Cerebellar cortex (tissue), 1 donor: Measurements from ENCODE around the gene POLD1.
A peak's percentile ranks its signal among the peaks of the same experiment; 100 is the strongest.
"Not testable (repeated sequence)": the region's sequence is repeated elsewhere in the genome, so short reads cannot be mapped to it uniquely, and the experiment has no call there.

Experiments used
- DNase-seq: peaks from one replicate; pipeline ENCODE4 v3.0.0-alpha.2; 2015; ENCODE audit warnings: low spot score

The POLD1 gene

DNA sequence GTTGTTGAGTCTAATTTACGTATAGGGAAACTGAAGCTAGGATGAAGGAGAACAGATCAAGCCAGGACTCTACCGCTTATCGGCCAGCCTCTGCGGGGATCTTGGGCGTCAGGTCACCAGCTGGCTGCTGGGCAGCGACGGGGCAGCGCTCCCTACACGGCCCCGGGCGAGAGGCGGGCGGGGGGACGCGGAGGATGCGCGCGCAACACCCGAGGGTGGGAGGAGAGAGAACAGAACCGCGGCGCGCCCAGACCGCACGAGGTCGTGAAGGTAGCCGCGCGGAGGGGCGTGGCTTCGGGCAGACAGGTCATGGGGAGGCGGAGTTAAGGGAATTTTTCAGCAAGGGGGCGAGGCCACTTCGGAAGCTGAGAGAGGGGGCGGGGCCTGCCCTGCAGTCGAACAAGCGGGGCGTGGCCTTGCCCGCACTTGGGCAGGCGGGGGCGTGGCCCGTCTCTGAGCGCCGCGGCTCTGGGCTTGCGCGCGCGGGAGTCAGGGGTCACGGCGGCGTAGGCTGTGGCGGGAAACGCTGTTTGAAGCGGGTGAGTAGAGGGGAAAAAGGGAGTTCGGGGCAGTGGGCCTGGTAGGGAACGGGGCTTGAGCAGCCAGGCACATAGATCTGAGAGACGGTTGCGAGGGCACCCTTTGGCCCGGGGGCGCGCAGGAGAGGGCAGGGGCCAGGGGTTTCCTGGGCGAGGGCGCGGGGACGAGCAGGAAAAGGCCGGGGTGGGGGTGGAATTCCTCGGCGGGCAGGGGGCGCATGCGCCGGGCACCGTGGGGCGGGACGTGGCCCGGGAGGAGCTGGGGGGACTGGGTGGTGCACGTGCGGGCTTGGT is at the start of gene POLD1:
Gene POLD1 (plus strand): TSS at position 496 of the 833 bp plus-strand sequence. CDS start 14,505 bp downstream, outside the sequence.
- DNase-seq, result peak; percentile 95

DNA sequence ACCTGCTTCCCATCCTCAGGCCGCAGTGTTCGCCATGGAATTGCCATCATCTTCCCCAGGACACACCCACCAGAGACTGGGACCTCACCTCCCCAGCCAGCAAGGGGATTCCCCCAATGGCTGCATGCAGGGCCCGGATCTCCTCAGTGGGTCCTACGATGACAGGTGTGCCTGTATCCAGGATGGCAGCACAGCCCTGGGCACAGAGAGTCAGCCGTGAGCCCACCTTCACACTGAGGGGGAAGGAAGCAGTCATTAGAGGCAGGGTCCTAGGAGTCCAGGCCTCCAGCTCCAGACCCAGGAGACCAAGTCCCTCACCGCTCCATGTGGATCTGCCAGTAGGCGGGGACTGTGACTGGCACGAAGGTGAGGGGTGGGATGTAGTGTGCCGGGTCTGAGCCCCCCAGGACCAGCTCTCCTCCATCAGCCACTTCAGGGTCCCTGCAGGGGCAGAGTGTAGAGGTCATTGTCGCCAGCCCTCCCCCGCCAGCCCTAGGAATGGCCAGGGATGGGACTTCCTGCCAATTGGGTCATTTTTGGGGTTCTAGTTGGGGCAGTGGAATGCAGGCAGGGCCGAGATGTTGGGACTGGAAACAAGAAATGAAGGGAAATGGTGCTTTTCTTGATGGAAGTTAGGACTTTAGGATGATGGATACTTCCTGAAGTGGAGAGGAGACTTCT is 49.3 kb upstream of the POLD1 start:
- DNase-seq, result no peak

DNA sequence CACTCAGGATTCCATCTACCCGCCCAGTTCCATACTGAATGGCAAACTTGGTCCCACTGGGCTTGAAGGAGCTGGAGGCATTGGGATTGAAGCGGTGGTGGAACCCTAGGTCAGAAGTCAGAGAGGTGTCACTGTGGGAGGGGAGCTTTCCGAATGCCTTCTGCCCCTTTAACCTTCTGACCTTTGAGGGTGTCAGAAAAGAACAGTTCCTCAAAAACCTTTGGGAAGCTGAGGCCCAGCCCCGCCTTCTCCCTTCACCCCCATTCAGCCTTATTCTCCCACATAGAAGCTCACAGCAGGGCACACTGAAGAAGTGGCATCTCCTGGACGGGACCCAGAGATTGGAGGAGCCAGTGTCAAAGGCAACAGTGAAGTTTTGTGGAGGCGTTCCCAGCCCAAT is 47.1 kb upstream of the POLD1 start:
- not testable (repeated sequence) for DNase-seq

DNA sequence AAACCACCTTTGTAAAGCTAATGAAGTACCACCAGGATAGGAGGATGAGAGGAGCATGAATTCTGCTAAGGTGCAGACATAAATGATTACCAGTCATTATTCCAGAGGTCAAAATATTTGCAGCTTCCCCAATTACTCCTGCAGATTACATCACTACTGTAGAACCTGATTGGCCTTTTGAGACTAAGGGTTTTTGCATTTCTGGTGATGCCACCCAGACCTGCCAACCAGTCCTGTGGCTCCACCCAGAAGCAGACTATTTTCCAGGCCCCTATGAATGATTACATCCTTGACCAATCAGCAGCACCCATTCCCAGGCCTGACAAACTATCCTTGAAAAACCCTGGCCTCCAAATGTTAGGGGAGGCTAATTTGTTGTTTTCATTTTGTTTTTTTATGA is 43.8 kb upstream of the POLD1 start:
- DNase-seq, result no peak

DNA sequence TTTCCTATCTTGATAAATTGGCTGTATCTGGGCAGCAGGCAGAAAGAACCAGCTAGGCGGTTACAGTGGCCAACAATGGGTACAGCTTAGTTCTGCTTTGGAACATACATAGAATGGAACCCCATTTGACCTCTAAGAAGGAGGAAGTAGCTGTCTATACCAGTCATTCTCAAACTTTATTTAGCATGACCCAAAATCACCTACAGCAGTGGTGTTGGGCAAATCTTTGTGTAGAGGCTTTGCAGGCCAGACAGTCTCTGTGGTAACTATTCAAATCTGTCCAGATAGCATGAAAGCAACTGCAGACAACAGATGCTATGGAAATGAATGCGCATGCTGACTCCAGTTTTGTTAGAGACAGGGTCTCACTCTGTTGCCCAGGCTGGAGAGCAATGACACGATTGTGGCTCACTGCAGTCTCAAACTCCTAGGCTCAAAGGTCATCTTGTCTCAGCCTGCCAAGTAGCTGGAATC is 43.0 kb upstream of the POLD1 start:
- no peak for DNase-seq

DNA sequence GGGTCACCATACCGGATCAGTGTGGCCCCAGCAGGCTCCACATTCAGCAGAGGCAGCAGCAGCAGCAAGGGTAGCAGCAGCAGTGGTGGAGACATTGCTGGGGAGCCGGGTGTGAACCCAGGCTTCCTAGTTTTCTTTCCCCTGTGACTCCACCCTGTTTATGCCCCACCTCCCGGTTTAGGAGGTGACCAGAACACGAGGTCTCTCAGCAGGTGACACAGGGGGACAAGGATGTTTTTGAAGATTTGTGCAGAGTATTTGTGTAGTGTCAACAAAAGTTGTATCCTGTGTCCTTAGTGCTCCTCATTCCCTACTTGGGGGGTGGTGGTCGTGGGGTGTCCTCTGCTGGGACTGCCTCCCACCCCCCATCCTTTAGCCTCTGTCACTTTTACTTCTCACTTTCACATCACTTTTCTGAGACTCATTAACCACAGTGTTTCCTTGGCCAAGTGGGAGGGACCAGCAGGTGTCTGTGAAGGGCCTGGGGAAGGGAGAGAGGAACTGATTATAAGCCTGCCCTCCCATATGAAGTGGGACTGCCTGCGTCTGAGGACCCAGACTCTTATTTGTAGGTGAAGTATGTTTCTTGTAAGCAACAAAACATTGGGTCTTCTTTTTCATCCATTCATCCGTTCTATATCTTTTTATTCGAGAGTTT is 39.4 kb upstream of the POLD1 start:
- no peak for DNase-seq

DNA sequence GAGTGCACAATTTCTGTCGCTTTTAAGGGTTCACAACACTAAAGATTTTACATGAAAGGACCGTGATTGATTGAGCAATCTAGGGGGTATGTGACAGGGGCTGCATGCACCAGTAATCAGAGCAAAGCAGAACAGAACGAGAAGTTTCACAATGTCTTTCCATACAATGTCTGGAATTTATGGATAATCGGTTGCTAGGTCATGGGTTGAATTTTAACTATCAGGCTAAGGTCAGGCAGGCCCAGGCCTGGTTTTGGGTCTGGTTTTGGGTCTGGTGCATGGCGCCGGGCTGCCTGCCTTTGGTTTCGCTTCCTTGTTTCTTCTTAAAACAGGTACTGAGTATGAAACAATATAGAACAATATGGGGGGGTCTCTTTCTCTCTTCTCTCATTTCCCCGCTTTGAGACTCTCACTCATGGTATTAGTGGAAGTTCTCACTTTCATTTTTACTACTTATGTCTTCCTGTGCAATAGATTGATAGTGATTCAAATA is 37.0 kb upstream of the POLD1 start:
- not testable (repeated sequence) for DNase-seq

DNA sequence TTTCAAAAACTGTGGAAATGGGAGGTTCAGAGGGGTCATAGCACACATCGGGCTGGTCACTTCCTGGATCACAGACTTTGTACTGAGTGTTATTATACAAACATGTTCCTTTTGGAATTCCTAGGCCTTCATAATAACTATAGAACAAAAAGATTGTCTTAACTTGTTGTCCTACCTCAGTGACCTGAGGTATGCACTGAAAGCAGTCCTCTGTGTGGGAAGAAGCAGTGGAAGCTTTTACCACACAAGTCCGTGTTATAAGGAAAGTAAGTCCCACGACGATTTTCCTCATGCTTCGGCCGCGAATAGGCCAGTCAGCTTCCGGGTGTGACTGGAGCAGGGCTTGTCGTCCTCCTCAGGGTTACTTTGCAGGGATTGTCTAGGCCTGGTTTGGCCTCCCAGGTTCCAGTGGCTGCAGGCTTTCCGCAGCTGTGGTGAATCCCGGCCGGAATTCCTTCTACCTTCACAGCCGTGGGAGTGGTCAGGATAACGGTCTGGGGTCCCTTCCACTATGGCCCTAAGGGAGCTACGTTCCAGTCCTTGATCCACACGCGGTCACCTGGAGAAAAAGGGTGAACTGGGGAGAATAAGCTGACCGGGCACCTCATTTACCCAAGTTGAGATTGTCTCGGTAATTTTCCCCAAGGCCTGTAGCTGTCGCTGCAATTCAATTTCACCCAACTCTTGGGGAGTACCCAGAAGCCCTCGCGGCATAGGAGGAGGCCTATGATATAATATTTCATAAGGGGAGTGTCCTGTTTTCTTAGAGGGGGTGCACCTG is 34.7 kb upstream of the POLD1 start:
- DNase-seq, result no peak

DNA sequence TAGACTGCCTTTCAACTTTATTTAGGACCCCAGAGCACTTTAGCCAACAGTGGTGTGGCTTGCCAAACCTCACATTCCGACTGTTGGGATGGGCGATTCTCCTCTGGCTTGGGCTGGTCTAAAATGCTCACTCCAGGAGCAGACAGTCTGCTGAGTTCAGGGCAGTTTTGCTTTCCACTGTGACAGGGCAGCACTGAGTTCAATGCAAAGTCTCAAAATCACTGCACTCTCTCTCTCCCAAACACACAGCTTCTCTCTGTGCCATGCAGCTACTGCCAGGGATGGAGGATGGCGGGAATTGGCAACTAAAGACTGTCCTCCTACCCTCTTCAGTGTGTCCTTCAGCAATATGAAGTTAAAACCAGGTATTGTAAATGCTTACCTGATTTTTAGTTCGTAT is 31.9 kb upstream of the POLD1 start:
- no peak for DNase-seq

DNA sequence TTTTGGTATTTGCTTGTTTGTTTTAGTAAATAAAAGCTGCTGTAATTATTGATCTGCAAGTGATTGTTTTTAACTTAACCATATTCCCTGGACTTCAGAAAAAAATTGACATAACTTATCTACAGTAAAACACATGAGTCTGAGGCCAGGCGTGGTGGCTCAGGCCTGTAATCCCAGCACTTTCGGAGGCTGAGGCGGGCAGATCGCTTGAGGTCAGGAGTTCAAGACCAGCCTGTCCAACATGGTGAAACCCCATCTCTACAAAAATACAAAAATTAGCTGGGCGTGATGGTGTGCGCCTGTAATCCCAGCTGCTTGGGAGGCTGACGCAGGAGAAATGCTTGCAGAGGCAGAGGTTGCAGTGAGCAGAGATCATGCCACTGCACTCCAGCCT is 30.7 kb upstream of the POLD1 start:
- DNase-seq, result not testable (repeated sequence)

DNA sequence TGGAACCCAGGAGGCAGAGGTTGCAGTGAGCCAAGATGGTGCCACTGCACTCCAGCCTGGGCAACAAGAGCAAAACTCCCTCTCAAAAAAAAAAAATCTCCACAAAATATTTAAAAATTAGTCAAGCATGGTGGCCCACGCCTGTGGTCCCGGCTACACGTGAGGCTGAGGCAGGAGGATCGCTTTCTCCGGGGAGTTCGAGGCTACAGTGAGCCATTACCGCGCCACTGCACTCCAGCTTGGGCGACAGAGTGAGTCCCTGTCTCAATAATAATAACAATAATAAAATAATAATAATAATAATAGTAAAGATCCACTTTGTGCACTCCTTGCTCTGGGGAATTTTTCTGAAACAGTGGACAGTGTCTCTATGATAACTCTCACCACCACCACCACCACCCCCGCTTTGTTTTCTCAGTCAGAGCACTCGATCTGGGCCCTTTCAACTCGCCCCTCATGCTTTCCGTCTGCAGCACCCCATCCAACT is 27.4 kb upstream of the POLD1 start:
- DNase-seq, result no peak

DNA sequence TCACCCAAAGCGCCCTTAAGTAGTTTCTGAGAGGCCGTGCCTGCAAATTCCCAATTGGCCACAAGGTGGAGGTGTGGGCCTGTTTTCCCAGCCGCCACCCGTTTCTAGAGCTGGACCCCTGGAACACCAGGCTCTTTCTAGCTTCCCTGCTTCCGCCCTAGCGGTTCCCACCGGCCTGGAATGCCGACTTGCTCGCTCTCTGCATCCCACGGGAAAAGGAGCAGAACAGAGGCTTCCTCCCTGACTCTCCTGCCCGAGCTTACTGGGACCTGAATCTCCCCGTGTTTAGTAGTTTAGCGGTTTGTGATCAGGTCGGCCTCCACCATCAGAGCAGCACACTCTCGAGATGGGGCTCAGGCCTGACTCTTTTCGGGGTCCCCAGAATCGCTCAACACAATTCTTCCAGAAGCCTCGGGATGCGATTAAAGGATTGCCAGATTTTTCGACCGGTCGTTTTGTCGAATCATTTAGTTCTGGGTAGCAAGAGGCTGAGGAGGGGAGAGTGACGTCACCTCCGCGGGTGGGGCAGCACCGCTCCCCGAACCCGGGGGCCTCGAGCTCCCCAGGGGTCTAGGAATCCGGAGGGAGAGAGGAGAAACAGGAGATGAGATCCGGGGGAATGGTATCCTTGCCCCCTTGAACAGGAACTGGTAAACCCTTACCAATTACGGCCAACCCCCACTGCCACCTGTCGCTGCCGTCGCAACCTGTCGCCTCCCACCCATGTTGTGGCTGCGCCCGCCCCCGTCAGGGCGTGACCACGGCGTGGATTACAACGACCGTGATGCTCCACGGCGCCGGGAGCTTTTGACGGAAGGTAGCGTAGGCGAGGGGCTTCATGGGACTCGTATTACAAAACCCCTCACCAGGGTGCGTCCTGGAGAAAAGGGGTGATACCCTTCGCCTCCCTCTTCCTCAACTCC is 26.7 kb upstream of the POLD1 start:
- DNase-seq, result peak; percentile 86

DNA sequence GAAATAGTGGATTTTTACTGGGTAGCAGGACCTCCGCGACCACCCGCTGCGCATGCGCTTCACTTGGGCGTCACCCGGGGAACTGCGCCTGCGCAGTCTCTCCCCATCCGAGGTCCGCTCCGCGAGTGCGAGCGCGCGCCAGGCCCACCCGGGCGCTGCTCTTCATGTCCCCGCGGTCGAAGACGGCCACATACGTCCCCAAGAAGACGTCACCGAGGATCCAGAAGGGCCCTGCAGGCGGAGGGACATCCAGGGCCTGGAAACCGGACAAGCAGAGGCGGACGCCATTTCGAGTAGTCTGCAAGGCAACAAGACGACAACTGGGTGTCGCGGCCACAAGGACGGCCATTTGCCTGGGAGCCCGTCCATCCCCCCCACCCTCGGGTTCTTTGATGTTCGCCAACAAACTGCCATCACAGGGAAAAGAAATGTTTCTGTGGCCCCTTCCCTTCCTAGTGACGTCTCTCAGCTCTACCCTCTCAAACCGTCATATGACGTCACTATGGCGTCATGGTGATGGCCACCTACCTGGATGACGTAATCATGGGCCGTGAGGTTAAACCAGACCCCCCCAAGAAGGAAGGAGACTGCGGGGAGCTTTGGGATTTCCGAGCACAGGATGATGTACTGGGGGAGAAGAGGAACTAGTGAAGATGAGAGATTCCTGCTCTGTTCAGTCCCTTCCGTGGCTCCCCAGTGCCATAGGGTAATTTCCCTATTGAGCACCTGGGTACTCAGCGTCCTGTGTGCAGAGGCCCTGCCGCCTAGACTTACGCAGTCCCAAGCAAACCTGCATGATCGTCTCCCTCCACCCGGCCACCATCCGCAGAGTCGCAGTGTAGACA is 25.4 kb upstream of the POLD1 start:
- DNase-seq, result peak; percentile 53

DNA sequence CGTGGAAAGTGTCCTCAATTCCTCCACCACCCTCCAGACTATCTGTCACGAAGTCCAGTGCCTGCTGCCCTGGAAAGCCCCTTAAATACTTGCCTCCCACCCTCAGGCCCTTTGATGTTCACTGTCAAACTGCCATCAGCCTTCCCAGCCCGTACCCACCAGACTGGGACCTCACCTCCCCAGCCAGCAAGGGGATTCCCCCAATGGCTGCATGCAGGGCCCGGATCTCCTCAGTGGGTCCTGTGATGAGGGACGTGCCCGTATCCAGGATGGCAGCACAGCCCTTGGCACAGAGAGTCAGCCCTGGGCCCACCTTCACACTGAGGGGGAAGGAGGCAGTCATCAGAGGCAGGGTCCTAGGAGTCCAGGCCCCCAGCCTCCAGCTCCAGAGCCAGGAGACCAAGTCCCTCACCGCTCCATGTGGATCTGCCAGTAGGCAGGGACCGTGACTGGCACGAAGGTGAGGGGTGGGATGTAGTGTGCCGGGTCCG is 24.8 kb upstream of the POLD1 start:
- DNase-seq, result no peak

DNA sequence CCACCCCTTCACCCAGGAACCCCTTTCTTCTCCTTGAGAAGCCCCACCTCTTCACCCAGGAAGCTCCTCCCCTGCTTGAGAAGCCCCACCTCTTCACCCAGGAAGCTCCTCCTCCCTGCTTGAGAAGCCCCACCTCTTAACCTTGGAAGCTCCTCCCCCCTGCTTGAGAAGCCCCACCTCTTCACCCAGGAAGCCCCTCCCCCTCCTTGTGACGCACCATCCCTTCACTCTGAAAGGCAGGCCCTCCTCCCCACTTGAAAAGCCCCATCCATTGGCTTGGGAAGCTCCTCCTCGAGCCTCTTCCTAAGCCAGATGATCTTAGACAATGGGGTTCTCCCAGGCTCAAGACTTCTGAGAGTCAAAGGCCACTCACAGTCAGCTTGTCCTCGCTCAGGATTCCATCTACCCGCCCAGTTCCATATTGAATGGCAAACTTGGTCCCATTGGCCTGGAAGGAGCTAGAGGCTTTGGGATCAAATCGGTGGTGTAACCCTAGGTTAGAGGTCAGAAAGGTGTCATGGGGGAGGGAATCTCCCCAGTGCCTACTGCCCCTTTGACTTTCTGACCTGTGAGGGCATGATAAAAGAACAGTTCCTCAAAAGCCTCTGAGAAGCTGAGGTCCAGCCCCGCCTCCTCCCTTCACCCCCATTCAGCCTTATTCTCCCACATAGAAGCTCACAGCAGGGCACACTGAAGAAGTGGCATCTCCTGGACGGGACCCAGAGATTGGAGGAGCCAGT is 22.7 kb upstream of the POLD1 start:
- no peak for DNase-seq

DNA sequence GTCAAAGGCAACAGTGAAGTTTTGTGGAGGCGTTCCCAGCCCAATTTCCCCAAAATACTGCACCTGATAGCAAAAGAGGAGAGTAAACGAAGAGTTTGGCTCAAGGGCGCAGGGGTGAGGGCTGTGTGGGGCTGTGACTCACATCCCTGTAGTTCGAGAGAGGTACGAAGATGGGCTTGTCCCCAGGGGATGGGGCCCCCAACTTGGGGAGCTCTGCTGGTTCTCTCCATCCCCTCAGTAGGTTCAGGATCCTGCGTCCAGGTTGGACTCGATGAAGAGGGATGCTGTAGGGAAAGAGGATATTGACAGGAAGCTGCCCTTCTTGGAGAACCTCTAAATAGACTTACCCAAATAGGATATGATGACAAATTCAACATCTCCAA is 22.1 kb upstream of the POLD1 start:
- no peak for DNase-seq

DNA sequence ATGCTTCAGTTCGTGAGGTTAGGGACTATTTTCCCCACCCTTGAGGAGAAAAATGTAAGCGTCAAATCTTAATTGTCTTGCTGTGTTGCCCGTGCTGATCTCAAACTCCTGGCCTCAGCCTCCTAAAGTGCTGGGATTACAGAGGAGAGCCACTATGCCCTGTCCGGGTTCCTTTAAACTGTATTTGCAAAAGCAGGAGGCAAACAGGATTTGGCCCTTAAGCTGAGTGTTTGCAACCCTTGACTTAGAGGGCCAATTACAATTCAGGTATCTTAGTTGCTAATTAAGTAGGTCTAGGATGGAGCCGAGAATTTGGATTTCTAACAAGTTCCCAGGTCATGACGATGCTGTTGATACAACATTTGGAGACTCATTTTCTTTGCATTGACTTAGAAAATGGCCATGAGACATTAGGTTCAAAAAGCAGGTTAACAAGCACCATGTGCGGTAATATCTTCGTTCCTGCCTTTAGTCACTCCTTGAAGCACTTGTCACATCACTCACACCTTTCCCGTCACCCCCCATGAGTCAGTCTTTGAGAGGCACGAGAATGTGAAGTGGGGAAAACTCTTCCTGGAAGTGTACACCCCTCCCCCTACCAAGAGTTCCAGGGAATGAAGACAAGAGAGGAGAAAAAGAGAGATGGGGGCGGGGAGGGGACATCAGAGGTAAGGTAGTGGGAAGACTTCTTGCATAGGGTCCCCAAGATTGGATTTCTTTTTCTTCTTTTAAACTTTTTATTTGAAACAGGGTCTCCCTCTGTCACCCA is 21.3 kb upstream of the POLD1 start:
- no peak for DNase-seq
